ENCODE results near the gene C6orf52.
"Not testable (repeated sequence)": the region's sequence is repeated elsewhere in the genome, so short reads cannot be mapped to it uniquely, and the experiment has no call there.

C6orf52 gene

DNA sequence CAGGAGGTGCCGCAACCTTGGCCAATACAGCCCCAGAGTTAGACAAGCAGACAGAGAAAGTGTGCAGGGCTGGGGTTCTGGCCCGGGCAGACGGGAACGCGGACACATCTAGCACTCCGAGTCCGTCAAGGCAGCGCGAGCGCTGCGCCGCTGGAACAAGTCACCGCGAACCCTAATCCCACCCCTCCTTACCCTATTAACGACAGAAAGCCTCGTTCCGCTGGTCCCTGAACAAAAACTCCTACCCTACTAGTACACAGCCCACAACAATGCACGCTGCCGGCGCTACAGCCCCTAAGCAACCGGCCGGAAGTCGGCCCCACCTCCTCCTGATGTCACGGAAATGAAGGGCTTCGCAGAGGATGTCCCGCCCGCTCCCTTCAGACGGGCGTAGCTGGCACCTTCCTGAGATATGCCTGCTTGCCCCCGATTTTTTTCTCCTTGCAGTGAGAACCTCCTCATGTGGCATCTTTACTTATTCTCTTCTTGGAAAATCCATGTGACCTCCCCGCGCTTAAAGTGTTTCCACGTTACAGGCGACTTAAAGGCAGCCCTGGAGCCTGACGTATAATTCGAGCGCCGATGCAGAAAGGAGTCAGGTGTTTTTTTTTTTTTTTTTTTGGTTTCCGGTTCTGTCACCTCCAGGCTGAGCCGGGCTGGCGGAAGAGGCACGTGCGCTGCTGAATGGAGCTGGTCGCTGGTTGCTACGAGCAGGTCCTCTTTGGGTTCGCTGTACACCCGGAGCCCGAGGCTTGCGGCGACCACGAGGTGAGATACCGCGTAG lies at the start of gene C6orf52, which contains the start of gene PAK1IP1:
TSS of gene C6orf52 (minus strand) at position 315 of the 784 bp plus-strand sequence. CDS start 7,066 bp downstream, outside the sequence.
TSS of gene PAK1IP1 (plus strand) at position 671 of the 784 bp plus-strand sequence. CDS start at position 685, 14 bp downstream.
- H3K4me3 ChIP-seq (ENCODE audit: low read depth, low read length): peak within 1 kb of the TSS; percentile 94
- TF ChIP-seq, protein P1, sequence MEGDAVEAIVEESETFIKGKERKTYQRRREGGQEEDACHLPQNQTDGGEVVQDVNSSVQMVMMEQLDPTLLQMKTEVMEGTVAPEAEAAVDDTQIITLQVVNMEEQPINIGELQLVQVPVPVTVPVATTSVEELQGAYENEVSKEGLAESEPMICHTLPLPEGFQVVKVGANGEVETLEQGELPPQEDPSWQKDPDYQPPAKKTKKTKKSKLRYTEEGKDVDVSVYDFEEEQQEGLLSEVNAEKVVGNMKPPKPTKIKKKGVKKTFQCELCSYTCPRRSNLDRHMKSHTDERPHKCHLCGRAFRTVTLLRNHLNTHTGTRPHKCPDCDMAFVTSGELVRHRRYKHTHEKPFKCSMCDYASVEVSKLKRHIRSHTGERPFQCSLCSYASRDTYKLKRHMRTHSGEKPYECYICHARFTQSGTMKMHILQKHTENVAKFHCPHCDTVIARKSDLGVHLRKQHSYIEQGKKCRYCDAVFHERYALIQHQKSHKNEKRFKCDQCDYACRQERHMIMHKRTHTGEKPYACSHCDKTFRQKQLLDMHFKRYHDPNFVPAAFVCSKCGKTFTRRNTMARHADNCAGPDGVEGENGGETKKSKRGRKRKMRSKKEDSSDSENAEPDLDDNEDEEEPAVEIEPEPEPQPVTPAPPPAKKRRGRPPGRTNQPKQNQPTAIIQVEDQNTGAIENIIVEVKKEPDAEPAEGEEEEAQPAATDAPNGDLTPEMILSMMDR (IDR thresholded peaks at IDR 0.05; ENCODE audit: insufficient read depth, low read depth, low read length, missing control alignments): no peak

DNA sequence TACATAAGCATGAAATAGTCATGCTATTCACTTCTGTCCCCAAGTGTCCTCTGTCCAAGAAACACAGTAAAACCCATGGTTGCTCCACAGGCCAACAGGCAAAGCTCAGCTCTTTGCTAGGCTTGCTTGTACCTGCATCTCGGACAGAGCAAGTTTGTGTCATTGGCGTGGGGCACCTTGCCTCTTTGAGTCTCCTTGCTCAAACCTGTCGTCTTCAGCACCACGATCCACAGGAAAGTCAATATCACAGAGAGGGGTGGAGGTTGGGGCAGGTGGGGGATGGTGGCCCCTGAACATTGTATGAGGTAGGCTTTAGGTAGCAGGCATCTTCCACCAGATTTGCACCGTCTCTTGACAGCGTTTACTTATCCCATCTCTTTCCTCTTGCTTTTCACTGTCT lies 49.1 kb upstream of the C6orf52 start:
- no peak for DNase-seq (ENCODE audit: low read depth)
- TF ChIP-seq, protein P1 (IDR thresholded peaks at IDR 0.05; ENCODE audit: insufficient read depth, low read depth, low read length, missing control alignments): no peak
- H3K4me3 ChIP-seq (ENCODE audit: low read depth, low read length): no peak overlapping the region

More for the DNA sequence above, at the start of gene C6orf52, which contains the start of gene PAK1IP1:
- DNase-seq (ENCODE audit: low read depth): peak; percentile 95

DNA sequence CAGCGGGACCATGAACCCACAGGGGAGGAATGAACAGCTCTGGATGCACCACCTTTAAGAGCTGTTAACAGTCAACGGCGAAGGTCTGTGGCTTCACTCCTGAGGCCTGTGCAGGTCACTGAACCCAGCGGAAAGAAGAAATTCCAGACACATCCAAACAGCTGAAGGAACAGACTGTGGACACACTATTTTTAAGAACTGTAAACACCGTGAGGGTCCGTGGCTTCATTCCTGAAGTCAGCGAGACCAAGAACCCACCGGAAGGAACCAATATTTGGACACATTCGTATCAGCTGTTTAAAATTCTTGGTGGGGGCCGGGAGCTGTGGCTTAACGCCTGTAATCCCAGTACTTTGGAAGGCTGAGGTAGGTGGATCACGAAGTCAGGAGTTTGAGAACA lies 47.8 kb upstream of the C6orf52 start:
- TF ChIP-seq, protein P1 (IDR thresholded peaks at IDR 0.05; ENCODE audit: insufficient read depth, low read depth, low read length, missing control alignments): no peak
- H3K4me3 ChIP-seq (ENCODE audit: low read depth, low read length): no peak overlapping the region
- no peak for DNase-seq (ENCODE audit: low read depth)

DNA sequence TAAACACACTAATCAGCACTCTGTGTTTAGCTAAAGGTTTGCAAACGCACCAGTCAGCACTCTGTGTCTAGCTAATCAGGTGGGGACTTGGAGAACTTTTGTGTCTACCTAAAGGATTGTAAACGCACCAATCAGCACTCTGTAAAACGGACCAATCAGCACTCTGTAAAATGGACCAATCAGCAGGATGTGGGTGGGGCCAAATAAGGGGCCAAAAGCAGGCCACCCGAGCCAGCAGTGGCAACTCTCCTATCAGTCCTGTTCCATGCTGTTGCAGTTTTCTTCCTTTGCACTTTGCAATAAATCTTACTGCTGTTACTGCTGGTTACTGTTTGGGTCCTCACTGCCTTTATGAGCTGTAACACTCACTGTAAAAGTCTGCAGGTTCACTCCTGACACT lies 47.2 kb upstream of the C6orf52 start:
- not testable (repeated sequence) for DNase-seq (ENCODE audit: low read depth); H3K4me3 ChIP-seq (ENCODE audit: low read depth, low read length)

DNA sequence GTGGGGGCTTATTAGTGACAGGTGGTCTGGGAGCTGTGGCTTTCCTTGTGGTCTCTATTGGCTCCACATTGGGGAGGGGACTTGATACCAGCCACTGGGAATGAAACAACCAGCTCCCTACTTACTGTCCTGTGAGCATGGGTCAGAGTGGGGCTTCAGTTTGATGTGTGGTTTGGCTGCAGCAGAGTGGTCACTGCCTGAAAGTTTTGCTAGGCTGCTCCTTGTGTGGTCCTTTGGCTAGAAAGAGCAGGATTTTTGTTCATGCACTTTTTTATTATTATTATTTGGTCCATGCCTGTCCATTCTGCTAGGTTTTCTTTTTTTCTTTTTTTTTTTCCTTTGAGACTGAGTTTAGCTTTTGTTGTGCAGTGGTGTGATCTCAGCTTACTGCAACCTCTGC lies 45.6 kb upstream of the C6orf52 start:
- TF ChIP-seq, protein P1 (IDR thresholded peaks at IDR 0.05; ENCODE audit: insufficient read depth, low read depth, low read length, missing control alignments): no peak
- no peak overlapping the region for H3K4me3 ChIP-seq (ENCODE audit: low read depth, low read length)
- DNase-seq (ENCODE audit: low read depth): no peak

DNA sequence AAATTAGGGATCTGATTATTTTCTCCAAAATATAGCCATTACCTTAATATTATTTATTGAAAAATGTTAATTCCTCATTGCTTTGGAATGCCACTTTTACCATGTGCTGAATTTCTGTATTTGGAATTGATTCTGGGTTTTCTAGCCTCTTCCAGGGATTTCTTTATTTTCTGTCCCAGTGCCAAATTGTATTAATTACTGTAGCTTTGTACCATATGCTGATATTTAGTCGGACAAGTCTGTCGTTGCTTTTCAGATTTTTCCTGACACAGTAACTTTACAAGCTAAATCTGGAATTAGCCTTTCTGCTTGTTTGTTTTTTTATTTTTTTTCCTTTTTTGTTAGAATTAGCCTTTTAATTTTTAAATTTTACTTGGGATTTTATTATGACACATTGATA lies 42.3 kb upstream of the C6orf52 start:
- no peak for DNase-seq (ENCODE audit: low read depth)
- no peak overlapping the region for H3K4me3 ChIP-seq (ENCODE audit: low read depth, low read length)
- TF ChIP-seq, protein P1 (IDR thresholded peaks at IDR 0.05; ENCODE audit: insufficient read depth, low read depth, low read length, missing control alignments): no peak

DNA sequence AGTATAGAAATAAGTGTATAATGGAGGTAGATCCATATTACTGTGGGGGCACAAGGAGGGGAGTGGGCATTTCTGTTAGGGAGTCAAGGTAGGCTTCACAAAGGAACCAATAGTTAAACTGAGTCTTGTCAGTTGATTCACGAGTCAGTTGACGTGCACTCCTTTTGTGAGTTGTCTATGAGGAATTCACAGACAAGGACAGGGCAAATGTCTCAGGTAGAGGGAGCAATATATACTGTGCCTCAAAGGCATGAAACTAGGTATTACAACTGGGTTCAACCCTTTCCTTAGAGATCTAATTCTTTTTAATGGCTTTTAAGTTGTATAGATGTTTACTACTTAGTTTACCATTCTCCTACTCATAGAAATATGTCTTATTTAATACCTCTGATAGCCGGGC lies 39.4 kb upstream of the C6orf52 start:
- DNase-seq (ENCODE audit: low read depth): no peak
- TF ChIP-seq, protein P1 (IDR thresholded peaks at IDR 0.05; ENCODE audit: insufficient read depth, low read depth, low read length, missing control alignments): no peak
- H3K4me3 ChIP-seq (ENCODE audit: low read depth, low read length): no peak overlapping the region
